Heart left ventricle (tissue), 13 donors: ENCODE data around the gene KLHL18.

ENCODE experiments used
- POLR2A ChIP-seq, 2 donors: fragments of 450-650 bp; IDR thresholded peaks; one replicate each; pipeline ENCODE4 v1.6.1; 2017; ENCODE audit warnings: antibody characterized with exemption in 2 of 2, mild to moderate bottlenecking in 2 of 2, moderate library complexity in 2 of 2
- TF ChIP-seq, protein P1 (sequence below), 12 donors: fragments of 200-600 bp; sonication (generic) in 4 of 12; IDR thresholded peaks; one replicate each; pipeline versions ENCODE4 v1.5.0 to v1.8.0; 2018 to 2022; ENCODE audit warnings: antibody characterized with exemption in 12 of 12, mild to moderate bottlenecking in 5 of 12
- donor health status: ischemic (EF 13 %, LVEDD 7.1; RV severe dilation, severe dysfunction).
- donor health status: DM: no; HTN: yes; CAD: no.
- donor health status: DM: no; HTN: no; CAD: no.
- donor health status: ischemic (EF 25% LVEDD 6.9; RV normal size, moderate dysfunction).
- donor health status: ischemic (EF 25% LVEDD 5.7; RV mildly dilated, moderate dysfunction).
- donor health status: ischemic (EF 35%, LVEDD 5.7; RV mildly dilated, moderate dysfunction).
- donor health status: nonischemic (EF 11% LVEDD 7.7; RV severe dilation, severe dysfunction).
- donor health status: DM: yes; HTN: yes; CAD: no.
- donor health status: PGD.
- donor health status: ischemic (EF 29% LVEDD 5.4; RV normal size, mild dysfunction).
- donor health status: nonischemic (EF 23%, LVEDD 6.1; RV moderate dilation, normal function).

DNA sequence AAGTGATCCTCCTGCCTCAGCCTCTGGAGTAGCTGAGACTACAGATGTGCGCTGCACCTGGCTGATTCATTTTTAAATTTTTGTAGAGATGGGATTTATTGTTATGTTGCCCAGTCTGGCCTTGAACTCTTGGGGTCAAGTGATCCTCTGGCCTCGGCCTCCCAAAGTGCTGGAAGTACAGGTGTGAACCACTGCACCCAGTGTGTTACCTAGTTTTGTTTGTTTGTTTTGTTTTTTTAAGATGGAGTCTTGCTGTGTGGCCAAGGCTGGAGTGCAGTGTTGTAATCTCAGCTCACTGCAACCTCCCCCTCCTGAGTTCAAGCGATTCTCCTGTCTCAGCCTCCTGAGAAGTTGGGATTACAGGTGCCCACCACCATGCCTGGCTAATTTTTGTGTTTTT lies 110.2 kb downstream of the KLHL18 start:
- TF ChIP-seq, protein P1, sequence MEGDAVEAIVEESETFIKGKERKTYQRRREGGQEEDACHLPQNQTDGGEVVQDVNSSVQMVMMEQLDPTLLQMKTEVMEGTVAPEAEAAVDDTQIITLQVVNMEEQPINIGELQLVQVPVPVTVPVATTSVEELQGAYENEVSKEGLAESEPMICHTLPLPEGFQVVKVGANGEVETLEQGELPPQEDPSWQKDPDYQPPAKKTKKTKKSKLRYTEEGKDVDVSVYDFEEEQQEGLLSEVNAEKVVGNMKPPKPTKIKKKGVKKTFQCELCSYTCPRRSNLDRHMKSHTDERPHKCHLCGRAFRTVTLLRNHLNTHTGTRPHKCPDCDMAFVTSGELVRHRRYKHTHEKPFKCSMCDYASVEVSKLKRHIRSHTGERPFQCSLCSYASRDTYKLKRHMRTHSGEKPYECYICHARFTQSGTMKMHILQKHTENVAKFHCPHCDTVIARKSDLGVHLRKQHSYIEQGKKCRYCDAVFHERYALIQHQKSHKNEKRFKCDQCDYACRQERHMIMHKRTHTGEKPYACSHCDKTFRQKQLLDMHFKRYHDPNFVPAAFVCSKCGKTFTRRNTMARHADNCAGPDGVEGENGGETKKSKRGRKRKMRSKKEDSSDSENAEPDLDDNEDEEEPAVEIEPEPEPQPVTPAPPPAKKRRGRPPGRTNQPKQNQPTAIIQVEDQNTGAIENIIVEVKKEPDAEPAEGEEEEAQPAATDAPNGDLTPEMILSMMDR (IDR thresholded peaks at IDR 0.05) = no peak
- no peak for TF ChIP-seq POLR2A (IDR thresholded peaks at IDR 0.05)
